Nephron progenitor cell (in vitro differentiated cells): Measurements from ENCODE around the gene MTCH1.

Experiments used
- DNase-seq: peaks from one replicate; pipeline ENCODE4 v3.0.0; 2021
- H3K27ac Mint-ChIP-seq: 2 replicates; pipeline ENCODE4 v1.8.0; 2021; ENCODE audit warnings: mild to moderate bottlenecking, moderate library complexity, mixed read lengths
- H3K27me3 Mint-ChIP-seq: 2 replicates; pipeline ENCODE4 v1.8.0; 2021; ENCODE audit warnings: mild to moderate bottlenecking, low read depth, mixed read lengths; ENCODE audit not compliant: poor library complexity
- H3K36me3 Mint-ChIP-seq: 2 replicates; pipeline ENCODE4 v1.8.0; 2021; ENCODE audit warnings: low read depth, mixed read lengths
- H3K4me1 Mint-ChIP-seq: 2 replicates; pipeline ENCODE4 v1.8.0; 2021; ENCODE audit warnings: mixed read lengths
- H3K4me3 Mint-ChIP-seq: 2 replicates; pipeline ENCODE4 v1.8.0; 2021; ENCODE audit warnings: mild to moderate bottlenecking, moderate library complexity, mixed read lengths
- H3K9me3 Mint-ChIP-seq: 2 replicates; pipeline ENCODE4 v1.8.0; 2021; ENCODE audit warnings: mild to moderate bottlenecking, moderate library complexity, mixed read lengths
- TF ChIP-seq, protein P1 (sequence below): fragments of 200-600 bp; sonication (generic); IDR thresholded peaks from 2 replicates; pipeline ENCODE4 v1.5.0; 2021; ENCODE audit warnings: antibody characterized with exemption

Gene MTCH1

GRCh38 chr6:37022135-37022863, 36.3 kb upstream of the MTCH1 start:
- no peaks in the 10 kb centered on the region for H3K9me3 Mint-ChIP-seq
- TF ChIP-seq, protein P1, sequence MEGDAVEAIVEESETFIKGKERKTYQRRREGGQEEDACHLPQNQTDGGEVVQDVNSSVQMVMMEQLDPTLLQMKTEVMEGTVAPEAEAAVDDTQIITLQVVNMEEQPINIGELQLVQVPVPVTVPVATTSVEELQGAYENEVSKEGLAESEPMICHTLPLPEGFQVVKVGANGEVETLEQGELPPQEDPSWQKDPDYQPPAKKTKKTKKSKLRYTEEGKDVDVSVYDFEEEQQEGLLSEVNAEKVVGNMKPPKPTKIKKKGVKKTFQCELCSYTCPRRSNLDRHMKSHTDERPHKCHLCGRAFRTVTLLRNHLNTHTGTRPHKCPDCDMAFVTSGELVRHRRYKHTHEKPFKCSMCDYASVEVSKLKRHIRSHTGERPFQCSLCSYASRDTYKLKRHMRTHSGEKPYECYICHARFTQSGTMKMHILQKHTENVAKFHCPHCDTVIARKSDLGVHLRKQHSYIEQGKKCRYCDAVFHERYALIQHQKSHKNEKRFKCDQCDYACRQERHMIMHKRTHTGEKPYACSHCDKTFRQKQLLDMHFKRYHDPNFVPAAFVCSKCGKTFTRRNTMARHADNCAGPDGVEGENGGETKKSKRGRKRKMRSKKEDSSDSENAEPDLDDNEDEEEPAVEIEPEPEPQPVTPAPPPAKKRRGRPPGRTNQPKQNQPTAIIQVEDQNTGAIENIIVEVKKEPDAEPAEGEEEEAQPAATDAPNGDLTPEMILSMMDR: no peak
- no peak overlapping the region for H3K27ac Mint-ChIP-seq
- no peaks in the 10 kb centered on the region for H3K36me3 Mint-ChIP-seq
- no peak for DNase-seq
- peaks cover 26% of the 10 kb centered on the region for H3K4me1 Mint-ChIP-seq
- no peak overlapping the region for H3K4me3 Mint-ChIP-seq
- H3K27me3 Mint-ChIP-seq: peaks cover 16% of the 10 kb centered on the region

- H3K4me1 Mint-ChIP-seq: peaks cover 30% of the 10 kb centered on the region
- peaks cover 16% of the 10 kb centered on the region for H3K27me3 Mint-ChIP-seq
- H3K4me3 Mint-ChIP-seq: no peak overlapping the region
- no peak overlapping the region for H3K27ac Mint-ChIP-seq
- no peak for DNase-seq
- H3K9me3 Mint-ChIP-seq: no peaks in the 10 kb centered on the region
- no peaks in the 10 kb centered on the region for H3K36me3 Mint-ChIP-seq
- TF ChIP-seq, protein P1: peak; percentile 39
These were observed 35.5 kb upstream of the MTCH1 start for GRCh38 chr6:37021356-37022129.

DNA sequence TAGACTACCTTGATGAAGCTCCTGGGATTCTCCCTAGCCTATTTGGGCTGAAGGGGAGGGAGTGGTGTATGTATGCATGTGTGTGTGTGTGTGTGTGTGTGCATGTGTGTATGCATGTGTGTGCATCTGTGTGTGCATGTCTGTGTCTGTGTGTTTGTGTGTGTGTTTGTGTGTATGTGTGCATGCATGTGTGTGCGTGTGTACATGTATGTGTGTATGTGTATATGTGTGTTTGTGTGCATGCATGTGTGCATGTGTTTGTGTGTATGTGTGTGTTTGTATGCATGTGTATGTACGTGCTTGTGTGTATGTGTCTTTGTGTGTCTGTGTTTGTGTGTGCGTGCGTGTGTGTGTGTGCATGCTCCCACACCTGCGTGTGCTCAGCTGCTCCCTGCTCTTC, 34.8 kb upstream of the MTCH1 start:
- H3K27ac Mint-ChIP-seq: no peak overlapping the region
- peaks cover 16% of the 10 kb centered on the region for H3K27me3 Mint-ChIP-seq
- TF ChIP-seq, protein P1: no peak

DNA sequence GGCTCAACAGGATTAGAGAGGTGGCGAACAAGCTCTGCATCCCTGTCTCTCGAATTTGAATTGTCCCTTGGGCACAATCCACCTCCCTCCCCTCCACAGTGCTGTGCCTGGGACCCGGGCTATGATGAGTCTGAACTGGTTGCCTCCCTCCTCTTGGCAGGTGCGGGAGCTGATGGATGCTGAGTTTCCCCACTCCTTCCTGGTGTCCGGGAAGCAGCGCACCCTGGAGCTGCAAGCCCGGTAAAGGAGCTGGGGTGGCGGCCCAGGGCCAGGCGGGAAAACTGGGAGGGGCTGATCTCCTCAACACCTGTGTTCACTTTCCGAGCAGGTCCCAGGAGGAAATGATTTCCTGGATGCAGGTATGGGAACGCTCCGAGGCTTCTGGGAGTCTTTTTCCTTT, 34.4 kb upstream of the MTCH1 start:
- no peak overlapping the region for H3K4me3 Mint-ChIP-seq
- no peak for DNase-seq
- peaks cover 25% of the 10 kb centered on the region for H3K4me1 Mint-ChIP-seq
- H3K27ac Mint-ChIP-seq: no peak overlapping the region
- no peaks in the 10 kb centered on the region for H3K9me3 Mint-ChIP-seq
- peaks cover 16% of the 10 kb centered on the region for H3K27me3 Mint-ChIP-seq
- TF ChIP-seq, protein P1: no peak
- H3K36me3 Mint-ChIP-seq: no peaks in the 10 kb centered on the region

More for the DNA sequence above, 34.8 kb upstream of the MTCH1 start:
- no peak overlapping the region for H3K4me3 Mint-ChIP-seq
- no peaks in the 10 kb centered on the region for H3K9me3 Mint-ChIP-seq
- peaks cover 27% of the 10 kb centered on the region for H3K4me1 Mint-ChIP-seq
- no peaks in the 10 kb centered on the region for H3K36me3 Mint-ChIP-seq
- no peak for DNase-seq

DNA sequence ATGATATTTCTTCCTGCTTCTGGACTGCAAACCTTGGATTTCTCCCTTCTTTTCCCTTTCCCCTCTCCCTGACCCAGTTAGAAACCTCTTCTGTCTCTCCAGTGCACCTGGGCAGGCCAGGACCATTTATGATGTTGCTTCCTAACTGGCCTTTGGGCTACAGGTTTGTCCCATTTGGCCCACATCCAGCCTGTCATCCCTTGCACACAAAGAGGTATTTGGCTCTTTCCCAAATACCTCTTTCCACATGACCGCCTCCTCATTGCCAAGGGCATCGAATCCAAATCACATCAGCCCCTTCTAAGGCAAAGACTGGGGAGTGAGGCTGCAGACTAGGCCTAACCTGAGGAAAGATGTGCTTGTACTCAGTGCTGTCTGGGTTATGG, 33.1 kb upstream of the MTCH1 start:
- TF ChIP-seq, protein P1: no peak
- no peak for DNase-seq
- H3K4me3 Mint-ChIP-seq: no peak overlapping the region
- no peaks in the 10 kb centered on the region for H3K9me3 Mint-ChIP-seq
- no peak overlapping the region for H3K27ac Mint-ChIP-seq
- H3K4me1 Mint-ChIP-seq: peaks cover 25% of the 10 kb centered on the region
- H3K27me3 Mint-ChIP-seq: peaks cover 11% of the 10 kb centered on the region
- no peaks in the 10 kb centered on the region for H3K36me3 Mint-ChIP-seq
